Cardiac fibroblast (primary cell): ENCODE data around the gene PDE4D.
"Not testable (repeated sequence)": the region's sequence is repeated elsewhere in the genome, so short reads cannot be mapped to it uniquely, and the experiment has no call there.

Experiments
- DNase-seq, 2 donors: peaks; one replicate each; pipeline versions ENCODE4 v3.0.0 to v3.0.0-alpha.2; 2010; ENCODE audit warnings: low read depth in 2 of 2
- H3K4me3 ChIP-seq, 2 donors: replicated peaks in 1 of 2; 1 replicate in 1 of 2; 2 replicates in 1 of 2; pipeline ENCODE4 v1.5.1; 2011; ENCODE audit warnings: low read depth in 2 of 2, low read length in 2 of 2, mild to moderate bottlenecking in 2 of 2, moderate library complexity in 1 of 2
- CTCF ChIP-seq: IDR thresholded peaks from one replicate; pipeline ENCODE4 v1.5.1; 2011; ENCODE audit warnings: low read depth, mild to moderate bottlenecking, low read length, inconsistent platforms

PDE4D gene

DNA sequence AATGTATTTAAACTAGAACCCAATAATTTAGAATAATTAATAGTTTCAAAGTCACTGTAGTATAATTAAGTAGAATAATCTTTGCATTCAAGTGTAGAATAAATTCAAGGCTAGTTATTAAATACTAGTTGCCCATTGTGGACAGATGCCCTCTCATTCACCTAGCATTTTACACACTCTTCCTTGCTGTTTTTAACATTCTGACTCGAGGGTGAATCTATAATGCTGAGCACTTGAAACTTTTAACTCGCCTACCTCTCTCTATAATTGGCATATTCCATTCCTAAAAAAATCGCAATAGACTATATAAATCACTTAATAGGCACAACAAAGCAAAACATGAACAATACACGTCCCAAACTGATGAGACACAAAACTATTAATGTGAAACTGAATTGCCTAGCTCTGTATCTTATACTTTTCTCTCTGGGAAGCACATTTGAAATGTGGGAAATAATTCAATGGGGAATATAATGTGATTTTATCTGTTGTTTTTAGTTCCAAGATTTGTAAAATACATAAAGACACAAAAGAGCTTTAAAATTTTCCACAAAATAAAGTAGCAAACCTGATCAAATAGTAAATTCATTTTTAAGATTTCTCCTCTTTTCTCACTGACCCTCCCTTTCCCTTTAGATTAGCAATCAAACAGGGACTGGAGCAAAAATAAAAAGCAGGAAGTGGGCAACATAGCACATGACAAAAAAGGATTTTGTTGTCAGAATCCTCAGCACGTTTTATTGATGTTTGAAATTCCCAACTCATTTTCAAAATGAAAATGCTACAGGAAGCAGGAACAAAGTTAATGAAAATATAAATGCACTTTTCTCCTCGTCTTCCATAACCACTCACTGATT is 295.6 kb downstream of the PDE4D start:
- no peak for TF ChIP-seq CTCF
- no peak for DNase-seq
- peak overlapping the region in 1 of 2 donors; percentile 18 for H3K4me3 ChIP-seq

GRCh38 chr5:59596586-59597350 is 296.8 kb downstream of the PDE4D start:
- no peak for TF ChIP-seq CTCF
- H3K4me3 ChIP-seq: no peak overlapping the region
- DNase-seq: peak; percentile 48 to 71

DNA sequence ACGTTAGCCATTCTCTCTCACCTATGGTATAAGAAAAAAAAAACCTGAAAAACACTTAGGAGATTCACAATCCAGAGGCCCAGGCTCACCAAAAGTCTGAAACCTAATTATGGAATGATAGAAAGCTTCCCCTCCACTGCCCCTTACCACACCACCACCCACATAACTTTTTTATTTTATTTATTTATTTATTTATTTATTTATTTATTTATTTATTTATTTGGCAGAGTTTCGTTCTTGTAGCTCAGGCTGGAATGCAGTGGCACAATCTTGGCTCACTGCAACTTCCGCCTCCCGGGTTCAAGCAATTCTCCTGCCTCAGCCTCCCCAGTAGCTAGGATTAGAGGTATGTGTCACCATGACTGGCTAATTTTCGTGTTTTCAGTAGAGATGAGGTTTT is 299.4 kb downstream of the PDE4D start:
- DNase-seq: not testable (repeated sequence)

GRCh38 chr5:59593439-59594007 is 300.0 kb downstream of the PDE4D start:
- no peak overlapping the region for H3K4me3 ChIP-seq
- no peak for TF ChIP-seq CTCF
- no peak for DNase-seq

More for the DNA sequence above, 299.4 kb downstream of the PDE4D start:
- H3K4me3 ChIP-seq: not testable (repeated sequence)

GRCh38 chr5:59592101-59592500 is 301.4 kb downstream of the PDE4D start:
- no peak overlapping the region for H3K4me3 ChIP-seq
- no peak for TF ChIP-seq CTCF
- DNase-seq: no peak

GRCh38 chr5:59591162-59591561 is 302.4 kb downstream of the PDE4D start:
- H3K4me3 ChIP-seq: no peak overlapping the region
- TF ChIP-seq CTCF: no peak
- no peak for DNase-seq

GRCh38 chr5:59588922-59589321 is 304.6 kb downstream of the PDE4D start:
- peak in 1 of 2 donors; percentile 46 for DNase-seq
- TF ChIP-seq CTCF: no peak
- no peak overlapping the region for H3K4me3 ChIP-seq
